HG02840 (cell line): Measurements from ENCODE around the gene SUPT5H.
A peak's percentile ranks its signal among the peaks of the same experiment; 100 is the strongest.

Experiments
- ATAC-seq: cut with Tn5 transposase; IDR thresholded peaks from one replicate; pipeline ENCODE4 v1.9.1; 2021; ENCODE audit warnings: mild to moderate bottlenecking, moderate library complexity, moderate number of reproducible peaks; ENCODE audit not compliant: unreplicated experiment, low FRiP score

SUPT5H gene

GRCh38 chr19:39408392-39409207 is 36.8 kb upstream of the SUPT5H start:
- no peak for ATAC-seq

- no peak for ATAC-seq
Observed at GRCh38 chr19:39409208-39410016, 36.0 kb upstream of the SUPT5H start.

GRCh38 chr19:39410017-39410830 is 35.2 kb upstream of the SUPT5H start:
- no peak for ATAC-seq

GRCh38 chr19:39410831-39411080 is 34.6 kb upstream of the SUPT5H start:
- no peak for ATAC-seq

GRCh38 chr19:39411081-39411831 is 34.1 kb upstream of the SUPT5H start:
- ATAC-seq: no peak

GRCh38 chr19:39411832-39412099 is 33.6 kb upstream of the SUPT5H start:
- ATAC-seq: peak; percentile 33

- ATAC-seq: peak; percentile 64
Observed at GRCh38 chr19:39412100-39412866, 33.1 kb upstream of the SUPT5H start, which contains the start of gene PLEKHG2. Gene PLEKHG2, plus strand, starts transcription at chr19:39412669. Its CDS starts 1,418 bp downstream, at chr19:39414087.

- no peak for ATAC-seq
Observed at GRCh38 chr19:39412867-39413271, 32.5 kb upstream of the SUPT5H start.

GRCh38 chr19:39413272-39413910 is 32.0 kb upstream of the SUPT5H start:
- ATAC-seq: no peak

GRCh38 chr19:39413911-39414608 is 31.3 kb upstream of the SUPT5H start:
- no peak for ATAC-seq

GRCh38 chr19:39415111-39416046 is 30.0 kb upstream of the SUPT5H start:
- no peak for ATAC-seq

- ATAC-seq: no peak
Observed at GRCh38 chr19:39416152-39417120, 28.9 kb upstream of the SUPT5H start.

- ATAC-seq: no peak
Observed at GRCh38 chr19:39417463-39418181, 27.8 kb upstream of the SUPT5H start.

- no peak for ATAC-seq
Observed at GRCh38 chr19:39419003-39419402, 26.4 kb upstream of the SUPT5H start.

GRCh38 chr19:39420769-39421168 is 24.6 kb upstream of the SUPT5H start:
- ATAC-seq: no peak

- no peak for ATAC-seq
Observed at GRCh38 chr19:39422020-39422419, 23.4 kb upstream of the SUPT5H start.
